Germinal center (tissue), 1 donor: ENCODE results near the gene KCNG1.
"Not testable (repeated sequence)": the region's sequence is repeated elsewhere in the genome, so short reads cannot be mapped to it uniquely, and the experiment has no call there.

Experiments used
- DNase-seq: peaks from one replicate; pipeline ENCODE4 v3.0.0; 2012; ENCODE audit warnings: mixed read lengths, low spot score

The KCNG1 gene

GRCh38 chr20:51022803-51023616 lies at the start of gene KCNG1:
KCNG1 (minus strand) TSS chr20:51023107; CDS start chr20:51010338, 12,769 bp downstream.
- DNase-seq: peak; percentile 75

GRCh38 chr20:51070621-51071020 lies 47.7 kb upstream of the KCNG1 start:
- no peak for DNase-seq

- DNase-seq: no peak
Observed at GRCh38 chr20:51067792-51068191, 44.9 kb upstream of the KCNG1 start.

GRCh38 chr20:51065615-51066014 lies 42.7 kb upstream of the KCNG1 start:
- DNase-seq: no peak

- DNase-seq: no peak
Observed at GRCh38 chr20:51064137-51064536, 41.2 kb upstream of the KCNG1 start.

GRCh38 chr20:51062065-51062464 lies 39.2 kb upstream of the KCNG1 start:
- no peak for DNase-seq

GRCh38 chr20:51061418-51062045 lies 38.6 kb upstream of the KCNG1 start:
- DNase-seq: no peak

- no peak for DNase-seq
Observed at GRCh38 chr20:51060301-51060700, 37.4 kb upstream of the KCNG1 start.

- no peak for DNase-seq
Observed at GRCh38 chr20:51059862-51060261, 37.0 kb upstream of the KCNG1 start.

- no peak for DNase-seq
Observed at GRCh38 chr20:51058017-51058416, 35.1 kb upstream of the KCNG1 start.

- no peak for DNase-seq
Observed at GRCh38 chr20:51054233-51054632, 31.3 kb upstream of the KCNG1 start.

GRCh38 chr20:51050531-51051075 lies 27.7 kb upstream of the KCNG1 start:
- DNase-seq: no peak

GRCh38 chr20:51046021-51046985 lies 23.4 kb upstream of the KCNG1 start:
- no peak for DNase-seq

- DNase-seq: not testable (repeated sequence)
Observed at GRCh38 chr20:51045492-51045891, 22.6 kb upstream of the KCNG1 start.

GRCh38 chr20:51044796-51045195 lies 21.9 kb upstream of the KCNG1 start:
- no peak for DNase-seq

GRCh38 chr20:51043811-51044210 lies 20.9 kb upstream of the KCNG1 start:
- no peak for DNase-seq

- no peak for DNase-seq
Observed at GRCh38 chr20:51042657-51043247, 19.8 kb upstream of the KCNG1 start.

GRCh38 chr20:51042064-51042463 lies 19.2 kb upstream of the KCNG1 start:
- DNase-seq: no peak

GRCh38 chr20:51037532-51038115 lies 14.7 kb upstream of the KCNG1 start:
- DNase-seq: no peak

- no peak for DNase-seq
Observed at GRCh38 chr20:51036827-51037531, 14.1 kb upstream of the KCNG1 start.

GRCh38 chr20:51036226-51036625 lies 13.3 kb upstream of the KCNG1 start:
- DNase-seq: no peak
